Esophagus muscularis mucosa (tissue), 3 donors: ENCODE results near the gene CST9L.

Experiments used
- POLR2A ChIP-seq: fragments of 450-650 bp; IDR thresholded peaks from one replicate; pipeline ENCODE4 v1.6.1; 2017; ENCODE audit warnings: antibody characterized with exemption, moderate library complexity, mild to moderate bottlenecking, low read depth
- TF ChIP-seq, protein P1 (sequence below), 3 experiments: fragments of 200-600 bp in 2 of 3; fragments of 450-650 bp in 1 of 3; sonication (generic) in 2 of 3; IDR thresholded peaks; one replicate each; pipeline ENCODE4 v1.5.1; 2017 to 2019; ENCODE audit warnings: antibody characterized with exemption in 3 of 3, mild to moderate bottlenecking in 2 of 3, moderate library complexity in 1 of 3

DNA sequence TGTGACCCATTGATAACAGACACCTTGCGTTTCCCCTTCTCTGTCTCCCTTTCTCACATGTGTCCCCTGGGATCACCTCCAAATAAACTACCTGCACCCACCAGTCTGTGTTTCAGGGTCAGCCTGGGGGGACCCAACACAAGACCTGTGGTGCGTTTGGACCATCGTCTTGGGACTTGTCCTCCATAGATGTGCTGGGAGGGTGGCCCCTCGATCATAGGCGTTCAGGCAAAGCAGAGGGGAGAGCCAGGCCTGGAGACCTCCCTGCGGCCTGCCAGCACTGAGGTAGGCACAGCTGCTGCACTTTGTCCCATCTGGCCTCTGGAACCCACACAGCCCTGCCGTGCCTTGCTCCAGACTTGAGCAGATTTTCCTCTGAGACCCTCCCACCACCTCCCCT is 19.3 kb upstream of the CST9L start:
- TF ChIP-seq, protein P1, sequence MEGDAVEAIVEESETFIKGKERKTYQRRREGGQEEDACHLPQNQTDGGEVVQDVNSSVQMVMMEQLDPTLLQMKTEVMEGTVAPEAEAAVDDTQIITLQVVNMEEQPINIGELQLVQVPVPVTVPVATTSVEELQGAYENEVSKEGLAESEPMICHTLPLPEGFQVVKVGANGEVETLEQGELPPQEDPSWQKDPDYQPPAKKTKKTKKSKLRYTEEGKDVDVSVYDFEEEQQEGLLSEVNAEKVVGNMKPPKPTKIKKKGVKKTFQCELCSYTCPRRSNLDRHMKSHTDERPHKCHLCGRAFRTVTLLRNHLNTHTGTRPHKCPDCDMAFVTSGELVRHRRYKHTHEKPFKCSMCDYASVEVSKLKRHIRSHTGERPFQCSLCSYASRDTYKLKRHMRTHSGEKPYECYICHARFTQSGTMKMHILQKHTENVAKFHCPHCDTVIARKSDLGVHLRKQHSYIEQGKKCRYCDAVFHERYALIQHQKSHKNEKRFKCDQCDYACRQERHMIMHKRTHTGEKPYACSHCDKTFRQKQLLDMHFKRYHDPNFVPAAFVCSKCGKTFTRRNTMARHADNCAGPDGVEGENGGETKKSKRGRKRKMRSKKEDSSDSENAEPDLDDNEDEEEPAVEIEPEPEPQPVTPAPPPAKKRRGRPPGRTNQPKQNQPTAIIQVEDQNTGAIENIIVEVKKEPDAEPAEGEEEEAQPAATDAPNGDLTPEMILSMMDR (IDR thresholded peaks at IDR 0.05): no peak
- no peak for TF ChIP-seq POLR2A
